ENCODE results near the gene NPRL2.

NPRL2 gene

GRCh38 chr3:50319181-50319893, 31.2 kb downstream of the NPRL2 start:
- Histone ChIP-seq H3K4me3 (ENCODE audit: low read depth, low read length, poor library complexity, severe bottlenecking) (peak overlapping the region; percentile 24), H3K27me3 (ENCODE audit: insufficient read depth, low read length) (no peaks in the 10 kb centered on the region), H3K9me3 (ENCODE audit: low read length) (no peaks in the 10 kb centered on the region), H4K20me1 (ENCODE audit: insufficient read depth, low read length) (no peaks in the 10 kb centered on the region), H3K4me2 (ENCODE audit: low read length) (peak overlapping the region; percentile 48), H3K36me3 (ENCODE audit: insufficient read depth, low read length) (no peaks in the 10 kb centered on the region), H3K79me2 (ENCODE audit: insufficient read depth, low read length) (no peaks in the 10 kb centered on the region), H3K27ac (ENCODE audit: low read depth, low read length, poor library complexity, severe bottlenecking) (peak overlapping the region; percentile 69), H3K4me1 (ENCODE audit: insufficient read depth, low read length, severe bottlenecking) (peaks cover 53% of the 10 kb centered on the region), H3F3A (ENCODE audit: insufficient read depth, low read length) (no peaks in the 10 kb centered on the region), H3K9me2 (ENCODE audit: low read depth, low read length) (no peaks in the 10 kb centered on the region), H3K9ac (ENCODE audit: low read length) (no peak overlapping the region; the same call in 1 of the 2 replicates), H2AFZ (ENCODE audit: low read length) (no peak overlapping the region)
- TF ChIP-seq EZH2 (IDR thresholded peaks at IDR 0.05; ENCODE audit: borderline replicate concordance, low read length), result no peak
- no peak for TF ChIP-seq CTCF (IDR thresholded peaks at IDR 0.05; ENCODE audit: low read length)

- peak overlapping the region; percentile 69 for H3K27ac ChIP-seq (ENCODE audit: low read depth, low read length, poor library complexity, severe bottlenecking)
- no peak overlapping the region for H2AFZ ChIP-seq (ENCODE audit: low read length)
- H3K4me2 ChIP-seq (ENCODE audit: low read length), result peak overlapping the region; percentile 48
- no peaks in the 10 kb centered on the region for H3K9me3 ChIP-seq (ENCODE audit: low read length)
- H4K20me1 ChIP-seq (ENCODE audit: insufficient read depth, low read length), result no peaks in the 10 kb centered on the region
- no peaks in the 10 kb centered on the region for H3F3A ChIP-seq (ENCODE audit: insufficient read depth, low read length)
- no peaks in the 10 kb centered on the region for H3K79me2 ChIP-seq (ENCODE audit: insufficient read depth, low read length)
- H3K4me3 ChIP-seq (ENCODE audit: low read depth, low read length, poor library complexity, severe bottlenecking), result peak overlapping the region; percentile 24
- TF ChIP-seq EZH2 (IDR thresholded peaks at IDR 0.05; ENCODE audit: borderline replicate concordance, low read length) (no peak), CTCF (IDR thresholded peaks at IDR 0.05; ENCODE audit: low read length) (no peak)
- peaks cover 53% of the 10 kb centered on the region for H3K4me1 ChIP-seq (ENCODE audit: insufficient read depth, low read length, severe bottlenecking)
- H3K36me3 ChIP-seq (ENCODE audit: insufficient read depth, low read length), result no peaks in the 10 kb centered on the region
- H3K27me3 ChIP-seq (ENCODE audit: insufficient read depth, low read length), result no peaks in the 10 kb centered on the region
- H3K9me2 ChIP-seq (ENCODE audit: low read depth, low read length), result no peaks in the 10 kb centered on the region
- no peak overlapping the region; the same call in 1 of the 2 replicates for H3K9ac ChIP-seq (ENCODE audit: low read length)
Measured at GRCh38 chr3:50318615-50319014, 32.0 kb downstream of the NPRL2 start.

- H3K36me3 ChIP-seq (ENCODE audit: insufficient read depth, low read length), result no peaks in the 10 kb centered on the region
- peak overlapping the region; percentile 17; the same call in 1 of the 2 replicates for H3K9ac ChIP-seq (ENCODE audit: low read length)
- no peaks in the 10 kb centered on the region for H3K9me2 ChIP-seq (ENCODE audit: low read depth, low read length)
- no peaks in the 10 kb centered on the region for H3K9me3 ChIP-seq (ENCODE audit: low read length)
- H3K4me1 ChIP-seq (ENCODE audit: insufficient read depth, low read length, severe bottlenecking), result peaks cover 53% of the 10 kb centered on the region
- H3K27me3 ChIP-seq (ENCODE audit: insufficient read depth, low read length), result no peaks in the 10 kb centered on the region
- peak overlapping the region; percentile 69 for H3K27ac ChIP-seq (ENCODE audit: low read depth, low read length, poor library complexity, severe bottlenecking)
- H3K79me2 ChIP-seq (ENCODE audit: insufficient read depth, low read length), result no peaks in the 10 kb centered on the region
- H3K4me2 ChIP-seq (ENCODE audit: low read length), result peak overlapping the region; percentile 48
- no peaks in the 10 kb centered on the region for H4K20me1 ChIP-seq (ENCODE audit: insufficient read depth, low read length)
- TF ChIP-seq EZH2 (IDR thresholded peaks at IDR 0.05; ENCODE audit: borderline replicate concordance, low read length), result no peak
- no peak for TF ChIP-seq CTCF (IDR thresholded peaks at IDR 0.05; ENCODE audit: low read length)
- peak overlapping the region; percentile 24 for H3K4me3 ChIP-seq (ENCODE audit: low read depth, low read length, poor library complexity, severe bottlenecking)
- no peak overlapping the region for H2AFZ ChIP-seq (ENCODE audit: low read length)
- no peaks in the 10 kb centered on the region for H3F3A ChIP-seq (ENCODE audit: insufficient read depth, low read length)
Measured at GRCh38 chr3:50318163-50318562, 32.4 kb downstream of the NPRL2 start.

Measured in OCI-LY1 (cell line).